GM10248 (cell line): ENCODE results near the gene CHAF1A.

Source experiments
- CTCF ChIA-PET: fragments of 300-600 bp; sonication (Branson Sonifier 250); formaldehyde crosslinking; extraction: SDS; loops from one replicate; lab custom pipeline; 2021; ENCODE audit warnings: antibody characterized with exemption; lab: Yijun Ruan, JAX
- POLR2A ChIA-PET: fragments of 350-650 bp; sonication (Branson Sonifier 250); formaldehyde crosslinking; extraction: SDS; loops from one replicate; lab custom pipeline; 2020; ENCODE audit warnings: antibody characterized with exemption; lab: Yijun Ruan, JAX
- DNase-seq: peaks from one replicate; pipeline ENCODE4 v3.0.0; 2012; ENCODE audit errors: extremely low spot score
- CTCF ChIP-seq: IDR thresholded peaks from 2 replicates; pipeline ENCODE4 v1.5.1; 2012; ENCODE audit warnings: mild to moderate bottlenecking, low read depth; ENCODE audit errors: extremely low read depth, missing control alignments, control extremely low read depth

CHAF1A gene

GRCh38 chr19:4473763-4474513 lies 71.5 kb downstream of the CHAF1A start:
- DNase-seq: no peak
- ChIA-PET CTCF (interaction anchor here (0.9 to 1.0 kb wide), 2 partner anchors 9 to 74 kb away, joined by 3 read pairs; partner anchors contain the start of gene SH3GL1), POLR2A (interaction anchor here (0.5 kb wide), 1 partner anchor 93 kb away, joined by 4 read pairs; no protein-coding TSS in a partner anchor)
- TF ChIP-seq CTCF: no peak

GRCh38 chr19:4474514-4475022 lies 72.1 kb downstream of the CHAF1A start:
- no peak for TF ChIP-seq CTCF
- DNase-seq: peak; percentile 86
- POLR2A ChIA-PET: interaction anchor here (0.5 kb wide), 1 partner anchor 94 kb away, joined by 4 read pairs; no protein-coding TSS in a partner anchor
- CTCF ChIA-PET: interaction anchor here (0.8 to 1.0 kb wide), 3 partner anchors 10 to 74 kb away, joined by 3 read pairs; partner anchors contain the start of gene SH3GL1

- no peak for TF ChIP-seq CTCF
- no peak for DNase-seq
- CTCF ChIA-PET: interaction anchor here (1.4 kb wide), 1 partner anchor 159 kb away, joined by 3 read pairs; no protein-coding TSS in a partner anchor
- POLR2A ChIA-PET: interaction anchor here (0.6 kb wide), 1 partner anchor 9 kb away, joined by 3 read pairs; no protein-coding TSS in a partner anchor
Measured at GRCh38 chr19:4477034-4477801, 74.8 kb downstream of the CHAF1A start.

GRCh38 chr19:4482721-4483364 lies 80.4 kb downstream of the CHAF1A start:
- POLR2A ChIA-PET: interaction anchor here (1.4 kb wide), 1 partner anchor 12 kb away, joined by 6 read pairs; no protein-coding TSS in a partner anchor
- CTCF ChIA-PET: interaction anchor here (1.1 kb wide), 1 partner anchor 12 kb away, joined by 3 read pairs; no protein-coding TSS in a partner anchor

GRCh38 chr19:4483385-4483784 lies 80.9 kb downstream of the CHAF1A start:
- POLR2A ChIA-PET: interaction anchor here (0.7 kb wide), 1 partner anchor 12 kb away, joined by 4 read pairs; no protein-coding TSS in a partner anchor
- DNase-seq: no peak
- CTCF ChIA-PET: interaction anchor here (1.2 kb wide), 1 partner anchor 217 kb away, joined by 3 read pairs; no protein-coding TSS in a partner anchor
- no peak for TF ChIP-seq CTCF

More at GRCh38 chr19:4482721-4483364, 80.4 kb downstream of the CHAF1A start:
- no peak for TF ChIP-seq CTCF
- no peak for DNase-seq
